ENCODE data around the gene MBNL2.

The MBNL2 gene

DNA sequence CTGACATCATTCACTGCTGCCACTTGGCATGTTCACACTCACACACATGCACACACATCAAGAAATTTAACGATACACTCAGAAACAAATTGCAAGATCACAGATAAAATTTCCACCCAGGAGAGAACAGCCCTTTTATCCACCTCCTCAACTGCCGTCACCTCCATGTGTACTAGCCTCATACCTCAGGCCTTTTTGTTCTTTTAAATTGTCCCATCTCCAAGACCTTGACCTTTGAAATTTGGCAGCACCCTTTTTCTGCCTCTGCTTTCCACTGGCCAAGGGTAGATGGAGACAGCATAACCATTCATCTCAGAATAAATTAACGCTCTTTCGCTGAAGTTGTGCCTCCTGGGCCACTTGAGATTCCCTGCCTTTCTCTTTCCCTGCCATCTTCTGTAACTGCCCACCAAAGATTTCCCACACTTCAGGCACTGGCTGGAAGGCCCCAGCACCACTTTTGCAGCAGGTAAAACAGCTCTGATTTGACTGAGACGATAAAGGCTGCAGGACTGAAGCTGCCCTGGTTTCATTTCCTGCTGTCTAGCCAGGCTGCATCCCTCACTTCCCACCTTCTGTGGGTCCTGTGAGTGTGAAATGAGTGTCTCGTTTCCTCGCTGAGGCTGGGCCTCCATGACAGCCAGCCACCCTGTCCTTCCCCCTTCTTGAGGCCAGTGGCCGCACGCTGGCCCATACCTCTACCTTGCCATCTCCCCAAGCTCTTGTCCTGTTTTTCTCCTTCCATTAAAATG, 39.3 kb downstream of the MBNL2 start:
- no peak overlapping the region for H3K4me2 ChIP-seq (ENCODE audit: low read depth, low read length)
- H3F3A ChIP-seq (ENCODE audit: insufficient read depth, low read length): no peaks in the 10 kb centered on the region
- no peak overlapping the region for H3K4me3 ChIP-seq (ENCODE audit: low read length)
- H4K20me1 ChIP-seq (ENCODE audit: insufficient read depth, low read length): no peaks in the 10 kb centered on the region
- no peaks in the 10 kb centered on the region for H3K9me3 ChIP-seq (replicated peaks; ENCODE audit: insufficient read depth, low read length)
- no peak overlapping the region for H2AFZ ChIP-seq (ENCODE audit: low read length)
- H3K27me3 ChIP-seq (replicated peaks; ENCODE audit: insufficient read depth, low read length): no peaks in the 10 kb centered on the region
- no peak overlapping the region for H3K27ac ChIP-seq (ENCODE audit: low read length)
- H3K9me2 ChIP-seq (replicated peaks; ENCODE audit: insufficient read depth, low read length): no peaks in the 10 kb centered on the region
- peaks cover 74% of the 10 kb centered on the region for H3K79me2 ChIP-seq (ENCODE audit: low read length)
- peaks cover 20% of the 10 kb centered on the region for H3K4me1 ChIP-seq (ENCODE audit: low read length)
- TF ChIP-seq EZH2 (optimal IDR thresholded peaks at IDR 0.05; ENCODE audit: low read depth, low read length) (no peak), EZH2phosphoT487 (IDR thresholded peaks at IDR 0.05; ENCODE audit: low read length) (no peak)
- TF ChIP-seq, protein P1, sequence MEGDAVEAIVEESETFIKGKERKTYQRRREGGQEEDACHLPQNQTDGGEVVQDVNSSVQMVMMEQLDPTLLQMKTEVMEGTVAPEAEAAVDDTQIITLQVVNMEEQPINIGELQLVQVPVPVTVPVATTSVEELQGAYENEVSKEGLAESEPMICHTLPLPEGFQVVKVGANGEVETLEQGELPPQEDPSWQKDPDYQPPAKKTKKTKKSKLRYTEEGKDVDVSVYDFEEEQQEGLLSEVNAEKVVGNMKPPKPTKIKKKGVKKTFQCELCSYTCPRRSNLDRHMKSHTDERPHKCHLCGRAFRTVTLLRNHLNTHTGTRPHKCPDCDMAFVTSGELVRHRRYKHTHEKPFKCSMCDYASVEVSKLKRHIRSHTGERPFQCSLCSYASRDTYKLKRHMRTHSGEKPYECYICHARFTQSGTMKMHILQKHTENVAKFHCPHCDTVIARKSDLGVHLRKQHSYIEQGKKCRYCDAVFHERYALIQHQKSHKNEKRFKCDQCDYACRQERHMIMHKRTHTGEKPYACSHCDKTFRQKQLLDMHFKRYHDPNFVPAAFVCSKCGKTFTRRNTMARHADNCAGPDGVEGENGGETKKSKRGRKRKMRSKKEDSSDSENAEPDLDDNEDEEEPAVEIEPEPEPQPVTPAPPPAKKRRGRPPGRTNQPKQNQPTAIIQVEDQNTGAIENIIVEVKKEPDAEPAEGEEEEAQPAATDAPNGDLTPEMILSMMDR (IDR thresholded peaks at IDR 0.05; ENCODE audit: low read length): no peak
- no peaks in the 10 kb centered on the region for H3K36me3 ChIP-seq (replicated peaks; ENCODE audit: insufficient read depth, low read length)
- no peak overlapping the region for H3K9ac ChIP-seq (ENCODE audit: low read length)
- no peak for DNase-seq

GRCh38 chr13:97262058-97262457, 39.9 kb downstream of the MBNL2 start:
- Histone ChIP-seq H3K9ac (ENCODE audit: low read length) (no peak overlapping the region), H3F3A (ENCODE audit: insufficient read depth, low read length) (no peaks in the 10 kb centered on the region), H3K4me3 (ENCODE audit: low read length) (no peak overlapping the region), H3K27ac (ENCODE audit: low read length) (no peak overlapping the region), H3K4me1 (ENCODE audit: low read length) (peaks cover 19% of the 10 kb centered on the region), H3K79me2 (ENCODE audit: low read length) (peaks cover 72% of the 10 kb centered on the region), H3K36me3 (replicated peaks; ENCODE audit: insufficient read depth, low read length) (no peaks in the 10 kb centered on the region), H4K20me1 (ENCODE audit: insufficient read depth, low read length) (no peaks in the 10 kb centered on the region), H3K4me2 (ENCODE audit: low read depth, low read length) (no peak overlapping the region), H3K9me2 (replicated peaks; ENCODE audit: insufficient read depth, low read length) (no peaks in the 10 kb centered on the region), H2AFZ (ENCODE audit: low read length) (no peak overlapping the region), H3K9me3 (replicated peaks; ENCODE audit: insufficient read depth, low read length) (no peaks in the 10 kb centered on the region), H3K27me3 (replicated peaks; ENCODE audit: insufficient read depth, low read length) (no peaks in the 10 kb centered on the region)
- DNase-seq: no peak
- TF ChIP-seq EZH2phosphoT487 (IDR thresholded peaks at IDR 0.05; ENCODE audit: low read length) (no peak), EZH2 (optimal IDR thresholded peaks at IDR 0.05; ENCODE audit: low read depth, low read length) (no peak)
- TF ChIP-seq, protein P1 (IDR thresholded peaks at IDR 0.05; ENCODE audit: low read length): no peak

- H3K27me3 ChIP-seq (replicated peaks; ENCODE audit: insufficient read depth, low read length): no peaks in the 10 kb centered on the region
- no peaks in the 10 kb centered on the region for H3F3A ChIP-seq (ENCODE audit: insufficient read depth, low read length)
- H3K36me3 ChIP-seq (replicated peaks; ENCODE audit: insufficient read depth, low read length): no peaks in the 10 kb centered on the region
- H3K27ac ChIP-seq (ENCODE audit: low read length): no peak overlapping the region
- no peak overlapping the region for H2AFZ ChIP-seq (ENCODE audit: low read length)
- H3K9me2 ChIP-seq (replicated peaks; ENCODE audit: insufficient read depth, low read length): no peaks in the 10 kb centered on the region
- H3K4me3 ChIP-seq (ENCODE audit: low read length): no peak overlapping the region
- no peak for TF ChIP-seq EZH2 (optimal IDR thresholded peaks at IDR 0.05; ENCODE audit: low read depth, low read length)
- TF ChIP-seq, protein P1 (IDR thresholded peaks at IDR 0.05; ENCODE audit: low read length): no peak
- TF ChIP-seq EZH2phosphoT487 (IDR thresholded peaks at IDR 0.05; ENCODE audit: low read length): no peak
- no peak overlapping the region for H3K4me2 ChIP-seq (ENCODE audit: low read depth, low read length)
- peaks cover 8% of the 10 kb centered on the region for H3K4me1 ChIP-seq (ENCODE audit: low read length)
- no peaks in the 10 kb centered on the region for H4K20me1 ChIP-seq (ENCODE audit: insufficient read depth, low read length)
- no peaks in the 10 kb centered on the region for H3K9me3 ChIP-seq (replicated peaks; ENCODE audit: insufficient read depth, low read length)
- H3K9ac ChIP-seq (ENCODE audit: low read length): no peak overlapping the region
- H3K79me2 ChIP-seq (ENCODE audit: low read length): peaks cover 69% of the 10 kb centered on the region
- no peak for DNase-seq
Observed at GRCh38 chr13:97263160-97263559, 41.0 kb downstream of the MBNL2 start.

Measured in MM.1S (cell line).